ENCODE results near the gene ZRSR2. TPM values are rescaled to one million over a fixed set of nuclear protein-coding genes. Genes with fewer than 3 reads are reported as not detected.
"Not testable (repeated sequence)": the region's sequence is repeated elsewhere in the genome, so short reads cannot be mapped to it uniquely, and the experiment has no call there.

Gene ZRSR2, protein sequence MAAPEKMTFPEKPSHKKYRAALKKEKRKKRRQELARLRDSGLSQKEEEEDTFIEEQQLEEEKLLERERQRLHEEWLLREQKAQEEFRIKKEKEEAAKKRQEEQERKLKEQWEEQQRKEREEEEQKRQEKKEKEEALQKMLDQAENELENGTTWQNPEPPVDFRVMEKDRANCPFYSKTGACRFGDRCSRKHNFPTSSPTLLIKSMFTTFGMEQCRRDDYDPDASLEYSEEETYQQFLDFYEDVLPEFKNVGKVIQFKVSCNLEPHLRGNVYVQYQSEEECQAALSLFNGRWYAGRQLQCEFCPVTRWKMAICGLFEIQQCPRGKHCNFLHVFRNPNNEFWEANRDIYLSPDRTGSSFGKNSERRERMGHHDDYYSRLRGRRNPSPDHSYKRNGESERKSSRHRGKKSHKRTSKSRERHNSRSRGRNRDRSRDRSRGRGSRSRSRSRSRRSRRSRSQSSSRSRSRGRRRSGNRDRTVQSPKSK
- 10 to 100 TPM in 1 of 2 donors, 1 to 10 TPM in 1; 5.3 to 10.9 TPM for total RNA-seq
- polyA plus RNA-seq (ENCODE audit: insufficient read length in 2 of 2) = 10 to 100 TPM; 18.1 to 18.6 TPM
- long read RNA-seq, donor 1, partial matches to known transcripts = 6 of 66 reads
- long read RNA-seq, donor 1, other reads (novel, unspliced or antisense) = 58 of 66 reads
- long read RNA-seq, donor 2 = 0 reads
- long read RNA-seq, donor 3 = 0 reads
- long read RNA-seq, donor 4, transcript ZRSR2-201 (11 exons, 1,491 nt) = major isoform, 5 of 88 reads
- long read RNA-seq, donor 4, partial matches to known transcripts = 22 of 88 reads
- long read RNA-seq, donor 4, other reads (novel, unspliced or antisense) = 61 of 88 reads

GRCh38 chrX:15789979-15790768, at the start of gene ZRSR2:
ZRSR2 (plus strand) TSS chrX:15790484; CDS start chrX:15790496, 12 bp downstream.
- Histone ChIP-seq H3K4me1 (ENCODE audit: control insufficient read depth, insufficient read depth, low read length) (peaks cover 16% of the 10 kb centered on the region), H3K9me3 (ENCODE audit: control insufficient read depth, insufficient read depth, low read length) (no peaks in the 10 kb centered on the region), H3K4me3 (ENCODE audit: low read depth, low read length) (peak within 1 kb of the TSS; percentile 86), H3K27ac (ENCODE audit: low read depth, low read length) (peak within 1 kb of the TSS; percentile 81), H3K27me3 (ENCODE audit: control insufficient read depth, insufficient read depth, low read length) (peaks cover 5% of the 10 kb centered on the region), H3K36me3 (ENCODE audit: control insufficient read depth, insufficient read depth, low read length) (peaks cover 5% of the 10 kb centered on the region)
- WGBS (ENCODE audit: insufficient coverage) = under 1% methylated on average over 54 of the region's 55 CpGs
- peak; percentile 41 to 96 (median 80) for DNase-seq (ENCODE audit: low read depth in 4 of 6, low spot score in 6 of 6)

DNA sequence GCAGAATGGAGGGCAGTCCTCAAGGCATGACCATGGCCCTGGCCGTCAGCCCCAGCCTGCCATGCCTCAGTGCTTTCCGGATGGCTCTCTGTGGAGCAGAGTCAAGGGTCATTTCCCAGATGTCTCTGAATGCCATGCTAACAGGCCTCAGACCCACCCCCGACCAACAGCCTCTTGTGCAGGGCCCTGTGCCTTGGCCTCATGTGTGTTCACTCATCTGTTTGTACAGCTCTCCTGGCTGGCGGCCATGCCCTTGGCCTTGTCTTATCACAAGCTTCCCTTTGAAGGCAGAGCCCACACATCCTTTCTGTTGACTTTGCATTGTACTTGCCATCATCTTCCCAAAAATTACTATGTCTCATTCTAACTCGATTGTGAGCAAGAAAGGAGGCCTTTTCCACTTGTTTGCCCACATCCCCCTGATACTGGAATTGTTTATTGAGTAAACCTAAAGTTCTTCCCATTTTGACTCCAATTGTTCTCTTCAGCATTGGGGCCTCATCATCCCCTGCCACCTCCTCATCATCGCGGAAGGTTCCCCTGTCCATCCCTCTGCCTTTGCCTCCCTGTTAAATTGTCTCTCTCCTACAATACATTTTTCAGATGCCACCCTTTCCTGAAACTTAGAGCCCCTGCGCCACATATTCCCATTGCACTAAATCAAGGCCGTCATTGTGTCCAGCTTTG, 46.0 kb upstream of the ZRSR2 start:
- peaks cover 36% of the 10 kb centered on the region for H3K27me3 ChIP-seq (ENCODE audit: control insufficient read depth, insufficient read depth, low read length)
- no peak overlapping the region for H3K27ac ChIP-seq (ENCODE audit: low read depth, low read length)
- H3K4me1 ChIP-seq (ENCODE audit: control insufficient read depth, insufficient read depth, low read length) = no peaks in the 10 kb centered on the region
- H3K36me3 ChIP-seq (ENCODE audit: control insufficient read depth, insufficient read depth, low read length) = no peaks in the 10 kb centered on the region
- WGBS (ENCODE audit: insufficient coverage) = 89% methylated on average over 8 of the region's 9 CpGs
- H3K4me3 ChIP-seq (ENCODE audit: low read depth, low read length) = no peak overlapping the region
- no peaks in the 10 kb centered on the region for H3K9me3 ChIP-seq (ENCODE audit: control insufficient read depth, insufficient read depth, low read length)
- DNase-seq (ENCODE audit: low read depth in 4 of 6, low spot score in 6 of 6) = no peak

GRCh38 chrX:15745179-15745578, 45.1 kb upstream of the ZRSR2 start:
- Histone ChIP-seq H3K4me1 (ENCODE audit: control insufficient read depth, insufficient read depth, low read length) (peaks cover 5% of the 10 kb centered on the region), H3K4me3 (ENCODE audit: low read depth, low read length) (no peak overlapping the region), H3K36me3 (ENCODE audit: control insufficient read depth, insufficient read depth, low read length) (no peaks in the 10 kb centered on the region), H3K27me3 (ENCODE audit: control insufficient read depth, insufficient read depth, low read length) (peaks cover 33% of the 10 kb centered on the region), H3K9me3 (ENCODE audit: control insufficient read depth, insufficient read depth, low read length) (no peaks in the 10 kb centered on the region), H3K27ac (ENCODE audit: low read depth, low read length) (no peak overlapping the region)
- DNase-seq (ENCODE audit: low read depth in 4 of 6, low spot score in 6 of 6) = no peak
- WGBS (ENCODE audit: insufficient coverage) = 95% methylated on average over 3 of the region's 4 CpGs

DNA sequence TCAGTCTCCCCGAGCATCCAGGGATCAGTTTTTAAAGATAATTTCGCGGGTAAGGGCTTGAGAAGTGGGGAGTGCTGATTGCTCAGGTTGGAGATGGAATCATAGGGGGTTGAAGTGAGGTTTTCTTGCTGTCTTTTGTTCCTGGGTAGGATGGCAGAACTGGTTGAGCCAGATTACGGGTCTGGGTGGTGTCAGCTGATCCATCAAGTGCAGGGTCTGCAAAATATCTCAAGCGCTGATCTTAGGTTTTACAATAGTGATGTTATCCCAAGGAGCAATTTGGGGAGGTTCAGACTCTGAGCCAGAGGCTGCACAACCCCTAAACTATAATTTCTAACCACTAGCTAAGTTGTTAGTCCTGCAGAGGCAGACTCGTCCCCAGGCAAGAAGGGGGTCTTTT, 43.6 kb upstream of the ZRSR2 start:
- H3K36me3 ChIP-seq (ENCODE audit: control insufficient read depth, insufficient read depth, low read length); DNase-seq (ENCODE audit: low read depth in 4 of 6, low spot score in 6 of 6); H3K9me3 ChIP-seq (ENCODE audit: control insufficient read depth, insufficient read depth, low read length); H3K4me3 ChIP-seq (ENCODE audit: low read depth, low read length); H3K4me1 ChIP-seq (ENCODE audit: control insufficient read depth, insufficient read depth, low read length); H3K27ac ChIP-seq (ENCODE audit: low read depth, low read length): not testable (repeated sequence)
- H3K27me3 ChIP-seq (ENCODE audit: control insufficient read depth, insufficient read depth, low read length) = peaks cover 30% of the 10 kb centered on the region
- WGBS (ENCODE audit: insufficient coverage) = 80% methylated on average over 4 of the region's 6 CpGs

DNA sequence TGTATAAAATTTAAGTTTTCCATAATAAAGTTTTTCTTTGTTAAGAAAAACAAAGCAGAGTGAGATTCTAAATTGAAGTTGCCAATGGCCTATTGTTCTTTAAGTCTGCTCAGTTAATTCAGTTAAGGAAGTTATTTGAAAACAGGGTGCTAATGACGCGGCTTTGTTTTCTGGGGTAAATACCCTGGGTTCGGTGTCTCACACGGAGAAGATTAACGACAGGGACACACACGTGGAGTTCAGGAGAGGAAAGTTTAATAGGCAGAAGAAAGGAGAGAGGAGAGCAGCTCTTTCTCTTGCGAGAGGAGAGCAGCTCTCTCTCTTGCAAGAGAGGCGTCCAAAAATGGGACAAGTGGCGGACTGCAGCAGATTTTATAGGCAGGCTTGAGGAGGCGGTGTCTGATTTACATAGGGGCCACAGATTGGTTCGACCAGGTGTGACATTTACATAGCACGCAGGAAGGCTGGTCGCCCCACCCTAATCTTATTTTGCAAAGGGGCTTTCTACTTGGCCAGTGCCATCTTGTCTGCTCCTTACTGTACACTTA, 42.6 kb upstream of the ZRSR2 start:
- WGBS (ENCODE audit: insufficient coverage) = 66% methylated on average over 11 of the region's 13 CpGs
- DNase-seq (ENCODE audit: low read depth in 4 of 6, low spot score in 6 of 6) = no peak
- Histone ChIP-seq H3K4me3 (ENCODE audit: low read depth, low read length) (no peak overlapping the region), H3K4me1 (ENCODE audit: control insufficient read depth, insufficient read depth, low read length) (peaks cover 5% of the 10 kb centered on the region), H3K36me3 (ENCODE audit: control insufficient read depth, insufficient read depth, low read length) (no peaks in the 10 kb centered on the region), H3K9me3 (ENCODE audit: control insufficient read depth, insufficient read depth, low read length) (no peaks in the 10 kb centered on the region), H3K27ac (ENCODE audit: low read depth, low read length) (no peak overlapping the region), H3K27me3 (ENCODE audit: control insufficient read depth, insufficient read depth, low read length) (peaks cover 22% of the 10 kb centered on the region)

DNA sequence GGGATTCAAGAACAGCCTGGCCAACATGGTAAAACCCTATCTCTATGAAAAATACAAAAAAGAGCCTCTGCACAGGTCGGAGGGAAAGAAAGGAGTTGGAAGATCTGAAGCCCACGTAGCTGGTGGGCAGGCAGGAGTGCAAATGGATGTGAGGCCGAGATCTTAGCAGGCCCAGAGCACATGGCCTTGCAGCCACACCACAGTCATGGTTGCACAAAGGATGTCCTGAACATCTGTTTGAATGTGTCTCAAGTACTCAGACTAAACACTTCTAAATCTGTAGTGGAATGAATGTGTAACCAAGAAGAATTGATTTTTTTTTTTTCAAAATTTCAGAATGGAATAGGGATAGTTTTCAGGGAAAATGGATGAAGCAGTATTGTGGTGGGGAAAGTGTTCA, 41.4 kb upstream of the ZRSR2 start:
- Histone ChIP-seq H3K27ac (ENCODE audit: low read depth, low read length) (no peak overlapping the region), H3K27me3 (ENCODE audit: control insufficient read depth, insufficient read depth, low read length) (peaks cover 19% of the 10 kb centered on the region), H3K36me3 (ENCODE audit: control insufficient read depth, insufficient read depth, low read length) (no peaks in the 10 kb centered on the region), H3K9me3 (ENCODE audit: control insufficient read depth, insufficient read depth, low read length) (no peaks in the 10 kb centered on the region), H3K4me1 (ENCODE audit: control insufficient read depth, insufficient read depth, low read length) (peaks cover 5% of the 10 kb centered on the region), H3K4me3 (ENCODE audit: low read depth, low read length) (no peak overlapping the region)
- WGBS (ENCODE audit: insufficient coverage) = 97% methylated on average over 3 of the region's 3 CpGs
- no peak for DNase-seq (ENCODE audit: low read depth in 4 of 6, low spot score in 6 of 6)

- H3K4me3 ChIP-seq (ENCODE audit: low read depth, low read length) = no peak overlapping the region
- no peak for DNase-seq (ENCODE audit: low read depth in 4 of 6, low spot score in 6 of 6)
- peaks cover 5% of the 10 kb centered on the region for H3K4me1 ChIP-seq (ENCODE audit: control insufficient read depth, insufficient read depth, low read length)
- H3K27me3 ChIP-seq (ENCODE audit: control insufficient read depth, insufficient read depth, low read length) = peaks cover 14% of the 10 kb centered on the region
- H3K9me3 ChIP-seq (ENCODE audit: control insufficient read depth, insufficient read depth, low read length) = no peaks in the 10 kb centered on the region
- H3K27ac ChIP-seq (ENCODE audit: low read depth, low read length) = peak overlapping the region; percentile 22
- WGBS (ENCODE audit: insufficient coverage) = no CpG with 5 or more reads among the region's 7 CpGs
- no peaks in the 10 kb centered on the region for H3K36me3 ChIP-seq (ENCODE audit: control insufficient read depth, insufficient read depth, low read length)
These were observed 40.4 kb upstream of the ZRSR2 start for GRCh38 chrX:15749642-15750610.

DNA sequence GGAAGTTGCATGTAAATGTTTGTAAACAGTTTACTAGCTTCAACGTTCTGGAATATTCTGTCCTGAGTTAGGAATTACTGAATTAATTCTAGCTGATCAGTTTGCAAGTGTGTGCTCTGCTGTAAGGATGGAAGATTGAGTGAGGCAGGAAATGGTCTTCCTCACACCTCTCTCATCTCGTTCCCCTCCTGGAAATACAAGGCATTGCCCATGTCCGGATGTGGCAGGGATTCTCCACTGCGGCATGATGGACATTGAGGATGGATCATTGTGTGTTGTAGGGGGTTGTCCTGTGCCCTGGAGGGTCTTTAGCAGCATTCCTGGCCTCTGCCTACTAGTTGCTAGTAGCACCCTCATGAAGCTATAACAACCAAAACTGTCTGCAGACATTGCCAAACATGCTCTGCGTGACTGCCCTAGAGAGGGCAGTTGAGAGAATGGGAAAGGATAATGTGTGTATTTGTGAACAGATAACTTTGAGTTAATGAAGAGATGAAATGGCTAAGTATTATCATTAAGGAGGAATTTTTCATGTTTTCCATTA, 39.6 kb upstream of the ZRSR2 start:
- WGBS (ENCODE audit: insufficient coverage) = 70% methylated on average over 2 of the region's 5 CpGs
- peaks cover 5% of the 10 kb centered on the region for H3K4me1 ChIP-seq (ENCODE audit: control insufficient read depth, insufficient read depth, low read length)
- H3K27ac ChIP-seq (ENCODE audit: low read depth, low read length) = no peak overlapping the region
- H3K9me3 ChIP-seq (ENCODE audit: control insufficient read depth, insufficient read depth, low read length) = no peaks in the 10 kb centered on the region
- peaks cover 17% of the 10 kb centered on the region for H3K27me3 ChIP-seq (ENCODE audit: control insufficient read depth, insufficient read depth, low read length)
- H3K36me3 ChIP-seq (ENCODE audit: control insufficient read depth, insufficient read depth, low read length) = no peaks in the 10 kb centered on the region
- peak in 3 of 6 donors; percentile 33 to 67 (median 46) for DNase-seq (ENCODE audit: low read depth in 4 of 6, low spot score in 6 of 6)
- no peak overlapping the region for H3K4me3 ChIP-seq (ENCODE audit: low read depth, low read length)

Measured in spinal cord (tissue), 10 donors.